Lung (tissue), 12 donors: ENCODE results near the gene TARBP2. TPM values are rescaled to one million over a fixed set of nuclear protein-coding genes. Genes with fewer than 3 reads are reported as not detected.
A peak's percentile ranks its signal among the peaks of the same experiment; 100 is the strongest.

Experiments used
- ATAC-seq: fragments of 200-7000 bp; cut with Tn5 transposase; one replicate; pipeline ENCODE4 v1.9.1; 2020; ENCODE audit warnings: moderate number of reproducible peaks; ENCODE audit not compliant: insufficient read depth, low FRiP score
- DNase-seq, 3 donors: peaks; one replicate each; pipeline ENCODE4 v3.0.0-alpha.2; 2013 to 2017
- H3K27ac ChIP-seq, 2 donors: one replicate each; pipeline ENCODE4 v1.5.1; 2013; ENCODE audit warnings: mild to moderate bottlenecking in 2 of 2, moderate library complexity in 2 of 2, control low read depth in 1 of 2, inconsistent platforms in 1 of 2, low read depth in 1 of 2, low read length in 1 of 2
- H3K27me3 ChIP-seq, 3 donors: one replicate each; pipeline ENCODE4 v1.5.1; 2013; ENCODE audit warnings: low read length in 2 of 3; ENCODE audit not compliant: control insufficient read depth in 3 of 3, insufficient read depth in 3 of 3
- H3K36me3 ChIP-seq, 4 donors: one replicate each; pipeline ENCODE4 v1.5.1; 2013; ENCODE audit warnings: low read length in 4 of 4, mild to moderate bottlenecking in 1 of 4, moderate library complexity in 1 of 4; ENCODE audit not compliant: control insufficient read depth in 4 of 4, insufficient read depth in 4 of 4
- H3K4me1 ChIP-seq, 5 donors: one replicate each; pipeline ENCODE4 v1.5.1; 2013; ENCODE audit warnings: low read length in 5 of 5, mild to moderate bottlenecking in 2 of 5, moderate library complexity in 1 of 5; ENCODE audit not compliant: control insufficient read depth in 5 of 5, insufficient read depth in 5 of 5
- H3K4me3 ChIP-seq: one replicate; pipeline ENCODE4 v1.5.1; 2013; ENCODE audit warnings: mild to moderate bottlenecking, control low read depth, moderate library complexity
- H3K9ac ChIP-seq, 2 donors: one replicate each; pipeline ENCODE4 v1.5.1; 2013; ENCODE audit warnings: low read length in 2 of 2, control low read depth in 1 of 2; ENCODE audit not compliant: insufficient read depth in 1 of 2
- H3K9me3 ChIP-seq, 4 donors: one replicate each; pipeline ENCODE4 v1.5.1; 2013; ENCODE audit warnings: low read length in 3 of 4, mild to moderate bottlenecking in 1 of 4, moderate library complexity in 1 of 4; ENCODE audit not compliant: control insufficient read depth in 4 of 4, insufficient read depth in 3 of 4
- WGBS, 2 donors: extraction: QIAGEN DNeasy Blood & Tissue Kit; methylation state at CpG; one replicate each; pipeline ENCODE4 v1.1.7; 2013; 5-methylcytosine and 5-hydroxymethylcytosine counted together
- polyA plus RNA-seq, 2 donors: library from polyadenylated mRNA; stranded (reverse); fragments of 200-250 nt; gene quantifications; one replicate each; pipeline ENCODE4 v1.2.1, GENCODE V29; 2013
- total RNA-seq, 2 donors: library from RNA; depleted of rRNA in 1 of 2; stranded (reverse); fragments of >200 nt in 1 of 2; gene quantifications; one replicate each; pipeline ENCODE4 v1.2.1, GENCODE V29; 2014 to 2021
- TF ChIP-seq, protein P1 (sequence below): IDR thresholded peaks from 2 replicates; pipeline ENCODE4 v1.5.1; 2012; ENCODE audit warnings: mild to moderate bottlenecking; ENCODE audit errors: control extremely low read depth, extremely low read depth
- donor health status: control.
- donor health status: control.
- donor health status: Bipolar disorder and iron deficiency.
- donor health status: healthy.
- donor health status: DM: yes; HTN: yes; CAD: no.

Gene TARBP2
- total and polyA plus RNA-seq, 4 donors: 32.2 to 41.3 (median 34.8) TPM

DNA sequence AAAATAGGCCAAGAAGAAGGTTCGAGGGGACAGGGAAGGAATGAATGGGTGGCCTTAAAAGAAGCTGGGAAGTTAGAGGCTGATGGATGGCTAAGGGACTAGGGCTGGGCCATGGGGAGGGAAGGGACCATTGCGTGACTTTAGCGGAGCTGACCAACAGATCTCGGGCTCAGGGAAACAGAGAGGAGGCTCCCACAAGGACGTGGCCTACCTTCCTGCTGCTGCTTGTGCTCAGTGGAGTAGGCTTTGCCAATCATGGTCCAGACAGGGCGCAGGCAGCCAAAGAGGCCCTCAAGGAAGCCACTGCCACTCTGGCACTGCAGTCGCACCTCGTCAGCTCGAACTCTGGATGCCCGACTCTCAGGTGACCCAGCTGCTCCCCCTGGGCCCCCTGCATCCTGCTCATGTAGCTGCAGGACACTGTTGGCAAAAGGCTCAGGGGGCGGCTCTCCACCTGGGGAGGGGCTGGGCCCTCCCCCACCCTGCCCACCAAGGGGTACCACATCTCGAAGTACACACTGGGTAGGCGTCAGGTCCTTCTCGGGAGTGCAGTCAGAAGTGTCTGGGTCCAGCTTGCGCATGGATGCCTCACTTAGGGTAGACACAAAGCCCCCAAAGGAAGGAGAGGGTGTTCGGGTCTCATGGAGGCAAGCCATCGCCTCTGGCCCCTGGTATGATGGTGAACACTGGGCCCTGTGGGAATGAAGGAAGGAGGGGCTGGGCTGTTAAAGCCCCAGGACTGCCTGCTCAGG lies 14.2 kb upstream of the TARBP2 start:
- Histone ChIP-seq H3K27ac (peak overlapping the region in 1 of 2 donors; percentile 49), H3K36me3 (peaks cover 0 to 39% (median 35%) of the 10 kb centered on the region in 4 donors), H3K4me3 (no peak overlapping the region), H3K9me3 (no peaks in the 10 kb centered on the region), H3K9ac (no peak overlapping the region), H3K27me3 (no peaks in the 10 kb centered on the region), H3K4me1 (peaks cover 0 to 8% (median 3%) of the 10 kb centered on the region in 5 donors)
- DNase-seq (no peak), ATAC-seq (no peak)
- TF ChIP-seq, protein P1, sequence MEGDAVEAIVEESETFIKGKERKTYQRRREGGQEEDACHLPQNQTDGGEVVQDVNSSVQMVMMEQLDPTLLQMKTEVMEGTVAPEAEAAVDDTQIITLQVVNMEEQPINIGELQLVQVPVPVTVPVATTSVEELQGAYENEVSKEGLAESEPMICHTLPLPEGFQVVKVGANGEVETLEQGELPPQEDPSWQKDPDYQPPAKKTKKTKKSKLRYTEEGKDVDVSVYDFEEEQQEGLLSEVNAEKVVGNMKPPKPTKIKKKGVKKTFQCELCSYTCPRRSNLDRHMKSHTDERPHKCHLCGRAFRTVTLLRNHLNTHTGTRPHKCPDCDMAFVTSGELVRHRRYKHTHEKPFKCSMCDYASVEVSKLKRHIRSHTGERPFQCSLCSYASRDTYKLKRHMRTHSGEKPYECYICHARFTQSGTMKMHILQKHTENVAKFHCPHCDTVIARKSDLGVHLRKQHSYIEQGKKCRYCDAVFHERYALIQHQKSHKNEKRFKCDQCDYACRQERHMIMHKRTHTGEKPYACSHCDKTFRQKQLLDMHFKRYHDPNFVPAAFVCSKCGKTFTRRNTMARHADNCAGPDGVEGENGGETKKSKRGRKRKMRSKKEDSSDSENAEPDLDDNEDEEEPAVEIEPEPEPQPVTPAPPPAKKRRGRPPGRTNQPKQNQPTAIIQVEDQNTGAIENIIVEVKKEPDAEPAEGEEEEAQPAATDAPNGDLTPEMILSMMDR: no peak
- whole genome bisulfite sequencing, 2 donors: 81 to 84% methylated on average over 17 of the region's 17 CpGs

DNA sequence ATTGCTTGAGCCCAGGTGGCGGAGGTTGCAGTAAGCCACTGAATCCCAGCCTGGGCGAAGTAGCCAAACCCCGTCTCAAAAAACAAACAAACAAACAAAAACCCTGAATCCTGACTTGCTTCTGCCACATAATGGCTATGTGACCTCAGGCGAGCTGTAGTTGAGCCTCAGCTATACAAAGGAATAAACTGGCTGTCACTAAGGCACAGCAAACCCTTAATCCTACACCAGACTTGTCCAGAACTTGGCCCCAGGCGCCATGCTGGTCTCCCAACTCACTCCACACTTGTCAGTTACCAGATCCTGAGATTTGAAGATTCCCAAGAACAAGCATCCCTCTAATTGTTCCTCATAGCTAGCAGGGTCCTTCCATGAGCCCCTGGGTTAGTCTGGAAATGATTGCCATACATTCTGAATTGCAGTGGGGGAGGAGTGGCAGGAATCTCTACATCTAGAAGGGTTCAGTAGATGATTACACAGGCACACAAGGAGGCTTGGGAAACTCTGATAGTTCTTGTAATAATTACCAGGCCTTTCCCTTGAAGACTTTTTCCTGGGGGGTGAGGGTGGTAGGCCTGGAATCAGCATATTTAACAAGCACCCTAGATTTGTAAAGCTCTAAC lies 11.7 kb upstream of the TARBP2 start:
- Histone ChIP-seq H3K4me3 (no peak overlapping the region), H3K4me1 (peaks cover 0 to 26% (median 14%) of the 10 kb centered on the region in 5 donors), H3K9ac (no peak overlapping the region), H3K9me3 (no peaks in the 10 kb centered on the region), H3K36me3 (peaks cover 0 to 30% (median 18%) of the 10 kb centered on the region in 4 donors), H3K27ac (no peak overlapping the region), H3K27me3 (no peaks in the 10 kb centered on the region)
- TF ChIP-seq, protein P1: no peak
- DNase-seq (peak in 1 of 3 donors; percentile 69), ATAC-seq (no peak)
- WGBS, 2 donors: 95 to 96% methylated on average over 5 of the region's 5 CpGs

DNA sequence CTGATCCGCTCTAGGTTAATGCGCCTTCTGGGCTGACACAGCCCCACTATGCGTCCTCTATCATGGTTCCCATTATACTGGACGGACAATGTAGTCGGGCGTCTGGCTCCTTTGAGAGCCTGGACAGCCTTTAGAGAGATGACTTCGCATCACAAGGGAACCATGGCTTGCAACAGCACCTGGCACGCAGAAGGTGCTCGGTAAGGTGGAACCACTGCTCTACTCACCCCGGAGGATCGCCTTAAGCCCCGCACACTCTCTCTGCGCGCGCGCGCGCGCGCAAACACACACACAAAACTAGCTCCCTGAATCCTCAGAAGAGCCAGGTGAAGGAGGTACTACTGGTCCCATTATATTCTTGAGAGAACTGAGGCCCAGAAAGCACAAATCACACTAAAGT lies 8.9 kb upstream of the TARBP2 start:
- Histone ChIP-seq H3K9me3 (no peaks in the 10 kb centered on the region), H3K9ac (peak overlapping the region; percentile 46 to 84), H3K4me3 (no peak overlapping the region), H3K4me1 (peaks cover 0 to 37% (median 23%) of the 10 kb centered on the region in 5 donors), H3K27me3 (no peaks in the 10 kb centered on the region), H3K36me3 (peaks cover 0 to 8% (median 3%) of the 10 kb centered on the region in 4 donors), H3K27ac (peak overlapping the region in 1 of 2 donors; percentile 61)
- no peak for DNase-seq
- no peak for ATAC-seq
- WGBS, 2 donors: 69 to 77% methylated on average over 20 of the region's 20 CpGs
- TF ChIP-seq, protein P1: no peak
